NCI-H748 (cell line): Measurements from ENCODE around the gene LCNL1.
A peak's percentile ranks its signal among the peaks of the same experiment; 100 is the strongest.
"Not testable (repeated sequence)": the region's sequence is repeated elsewhere in the genome, so short reads cannot be mapped to it uniquely, and the experiment has no call there.

ENCODE experiments used
- DNase-seq: peaks from one replicate; lab custom pipeline; 2025; ENCODE audit not compliant: unreplicated experiment; lab: John Stamatoyannopoulos, UW

The LCNL1 gene

GRCh38 chr9:137021979-137022661, 39.3 kb downstream of the LCNL1 start:
- DNase-seq, result peak; percentile 84

DNA sequence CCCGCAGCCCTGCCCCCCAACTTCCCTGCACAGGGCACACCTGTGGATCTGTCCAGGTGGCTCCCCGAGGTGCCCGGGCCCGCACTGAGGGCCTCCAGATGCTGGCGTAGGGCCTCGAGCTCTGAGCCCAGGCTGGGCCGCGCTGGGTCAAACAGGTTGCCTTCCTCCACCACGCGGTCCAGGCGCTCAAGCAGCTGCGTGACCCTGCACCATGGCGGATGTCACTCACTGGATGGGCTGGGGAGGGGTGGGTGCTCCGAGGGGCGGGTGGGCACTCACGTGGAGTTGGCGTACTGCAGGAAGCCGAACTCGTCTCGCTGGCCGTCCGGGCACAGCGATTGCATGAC, 39.8 kb downstream of the LCNL1 start:
- no peak for DNase-seq

- no peak for DNase-seq
Measured at GRCh38 chr9:137023157-137023556, 40.4 kb downstream of the LCNL1 start.

- DNase-seq, result no peak
Measured at GRCh38 chr9:137023583-137023991, 40.8 kb downstream of the LCNL1 start.

GRCh38 chr9:137025517-137025966, 42.7 kb downstream of the LCNL1 start:
- peak; percentile 94 for DNase-seq

DNA sequence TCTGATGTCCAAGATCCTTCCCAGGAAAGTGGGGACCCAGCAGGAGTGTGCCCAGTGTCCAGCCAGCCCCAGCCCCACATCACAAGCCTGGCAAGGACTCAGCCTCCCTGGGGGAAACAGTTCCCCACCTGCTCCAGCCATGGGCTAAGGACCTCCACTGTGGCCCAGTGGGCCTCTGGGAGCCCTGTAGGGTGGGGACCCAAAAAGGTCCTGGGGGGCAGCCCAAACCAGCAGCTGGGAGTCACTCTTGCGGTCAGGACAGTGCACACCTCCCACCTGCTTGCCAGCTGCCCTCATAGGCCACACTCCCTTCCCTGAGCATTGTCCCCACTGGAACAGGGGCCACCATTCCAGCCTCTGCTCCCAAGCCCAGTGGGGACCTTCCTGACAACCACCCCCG, 43.6 kb downstream of the LCNL1 start:
- no peak for DNase-seq

GRCh38 chr9:137026828-137027227, 44.0 kb downstream of the LCNL1 start:
- DNase-seq, result no peak

DNA sequence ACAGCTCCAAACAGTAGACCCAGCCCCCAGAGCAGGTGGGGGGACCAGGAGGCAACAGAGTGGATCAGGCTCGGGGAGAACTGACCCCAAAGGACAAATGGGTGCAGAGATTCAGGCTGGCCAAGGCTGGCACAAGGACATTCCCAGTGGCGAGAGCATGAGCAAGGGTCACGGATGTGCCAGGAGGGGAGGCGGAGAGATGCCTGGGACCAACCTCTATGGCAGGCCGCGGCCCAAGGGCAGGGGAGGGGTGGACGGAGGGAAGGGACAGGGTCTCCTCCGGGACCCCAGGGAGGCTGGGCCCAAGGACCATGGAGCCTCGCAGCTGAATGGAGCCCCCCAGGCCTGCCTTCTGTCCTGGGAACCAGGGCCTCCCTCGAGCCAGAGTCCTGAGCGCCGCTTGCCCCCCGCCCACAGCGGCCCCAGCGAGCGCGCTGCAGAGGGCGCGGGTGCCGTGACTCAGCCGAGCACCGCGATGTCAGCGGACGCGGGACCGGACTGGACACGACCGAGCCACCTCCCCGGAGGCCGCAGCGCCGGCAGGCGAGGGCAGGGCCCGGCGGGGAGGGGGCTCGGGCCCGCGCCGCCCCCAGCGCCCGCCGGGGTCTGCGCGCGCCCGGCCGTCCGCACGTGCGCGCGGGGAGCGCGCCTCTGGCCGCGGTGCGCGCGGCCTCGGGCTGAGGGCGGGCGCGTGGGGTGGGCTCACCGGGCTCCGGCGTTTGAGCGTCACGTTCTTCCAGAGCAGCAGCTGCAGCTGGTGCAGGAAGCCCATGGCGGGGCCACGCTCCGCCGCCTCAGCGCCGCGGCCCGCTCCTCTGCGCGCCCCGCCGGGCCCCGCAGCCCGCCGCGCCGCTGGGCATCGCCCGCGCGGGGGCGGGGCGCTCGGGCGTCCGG, 44.8 kb downstream of the LCNL1 start, which contains the start of gene ABCA2:
TSS of gene ABCA2 (minus strand) at position 869 of the 894 bp plus-strand sequence. CDS start at position 772, 97 bp downstream.
- DNase-seq, result peak; percentile 60

- peak; percentile 76 for DNase-seq
Measured at GRCh38 chr9:137028263-137029057, 45.7 kb downstream of the LCNL1 start.

DNA sequence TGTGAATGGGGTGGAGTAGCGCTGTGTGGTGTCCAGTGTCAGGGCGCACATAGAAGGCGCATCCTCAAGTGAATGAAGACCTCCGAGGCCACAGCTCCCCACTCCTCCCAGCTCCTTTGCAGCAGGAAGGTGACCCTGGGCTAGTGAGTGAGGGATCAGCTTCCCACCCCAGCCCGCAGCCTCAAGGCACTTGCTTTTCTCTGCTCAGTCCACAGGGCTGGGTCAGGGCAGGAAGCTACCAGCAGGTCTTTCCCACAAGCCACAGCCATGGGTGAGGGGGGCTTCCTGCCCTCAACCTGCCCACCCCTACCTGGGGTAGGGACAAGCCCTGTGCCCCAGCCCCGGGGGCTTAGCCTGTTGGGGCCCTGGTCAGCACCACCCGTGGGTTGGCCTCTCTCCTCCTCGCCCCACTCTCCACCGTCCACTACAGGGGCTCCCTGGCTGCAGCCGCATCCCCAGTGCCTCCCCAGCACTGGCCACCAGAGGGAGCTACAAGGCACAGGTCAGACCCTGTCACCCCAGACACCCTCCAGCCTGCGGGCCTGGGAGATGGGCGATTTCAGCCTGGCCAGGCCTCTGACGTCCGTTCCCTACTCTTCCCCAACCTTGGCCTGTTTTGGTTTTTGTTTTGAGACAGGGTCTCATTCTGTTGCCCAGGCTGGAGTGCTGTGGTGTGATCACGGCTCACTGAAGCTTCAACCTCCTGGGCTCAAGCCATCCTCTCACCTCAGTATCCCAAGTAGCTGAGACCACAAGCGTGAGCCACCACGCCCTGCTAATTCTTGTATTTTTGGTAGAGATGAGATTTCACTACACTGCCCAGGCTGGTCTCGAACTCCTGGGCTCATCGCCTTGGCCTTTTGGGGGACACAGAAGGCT, 46.5 kb downstream of the LCNL1 start:
- peak; percentile 72 for DNase-seq

DNA sequence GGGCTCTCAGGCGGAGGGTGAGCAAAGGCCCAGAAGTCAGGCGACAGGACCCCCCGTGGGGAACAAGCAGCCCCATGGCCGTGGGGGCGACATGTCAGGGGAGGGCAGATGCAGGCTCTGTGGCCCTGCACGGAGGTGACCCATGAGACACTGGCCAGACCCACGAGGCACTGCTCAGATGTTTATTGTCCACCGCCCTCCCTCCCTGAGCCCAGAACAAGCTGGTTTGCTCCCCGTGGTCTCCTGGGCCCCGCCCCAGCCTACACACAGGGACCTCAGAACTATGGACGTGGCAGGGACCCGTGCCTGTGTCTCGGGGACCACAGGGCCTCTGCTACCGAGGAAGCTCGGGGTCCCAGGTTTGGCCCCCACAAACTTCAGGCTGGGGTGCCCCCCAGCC, 47.2 kb downstream of the LCNL1 start:
- no peak for DNase-seq

- no peak for DNase-seq
Measured at GRCh38 chr9:137030538-137031527, 48.0 kb downstream of the LCNL1 start.

DNA sequence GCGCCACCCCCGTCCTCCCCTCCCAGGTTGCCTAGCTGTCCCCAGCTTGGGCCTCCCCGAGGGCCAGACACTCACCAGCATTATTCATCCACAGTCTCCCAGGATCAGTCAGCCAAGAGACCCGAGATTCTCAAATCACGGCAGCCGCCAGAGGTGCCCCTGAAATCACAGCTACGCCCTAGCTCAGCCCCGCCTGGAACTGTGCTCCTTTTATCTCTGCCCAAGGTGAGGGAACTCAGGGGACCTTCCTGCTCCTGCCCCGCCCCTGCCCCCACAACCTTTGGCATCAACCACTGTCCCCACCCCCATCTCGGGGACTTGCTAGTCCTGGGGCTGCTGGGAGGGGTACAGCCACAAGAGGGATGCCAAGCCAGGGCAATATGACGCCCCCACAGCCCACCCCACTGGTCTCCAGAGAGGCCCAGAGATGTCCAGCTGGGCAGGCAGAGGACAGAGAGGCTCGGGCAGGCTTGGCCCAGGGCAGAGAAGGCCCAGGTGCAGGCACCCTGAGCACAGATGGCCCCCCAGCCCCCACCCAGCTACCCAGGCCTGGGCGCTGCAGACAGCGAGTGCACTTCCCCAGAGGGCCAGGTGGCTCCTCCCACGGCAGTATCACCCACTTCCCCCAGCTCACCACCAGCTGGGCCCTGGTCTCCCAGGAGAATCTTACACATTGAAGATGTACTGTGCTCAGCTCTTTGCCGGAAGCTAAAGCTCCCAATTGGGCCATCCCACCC, 49.3 kb downstream of the LCNL1 start, which contains the start of gene FUT7:
TSS of gene FUT7 (minus strand) at position 185 of the 737 bp plus-strand sequence. CDS start at position 88, 97 bp downstream.
- no peak for DNase-seq

DNA sequence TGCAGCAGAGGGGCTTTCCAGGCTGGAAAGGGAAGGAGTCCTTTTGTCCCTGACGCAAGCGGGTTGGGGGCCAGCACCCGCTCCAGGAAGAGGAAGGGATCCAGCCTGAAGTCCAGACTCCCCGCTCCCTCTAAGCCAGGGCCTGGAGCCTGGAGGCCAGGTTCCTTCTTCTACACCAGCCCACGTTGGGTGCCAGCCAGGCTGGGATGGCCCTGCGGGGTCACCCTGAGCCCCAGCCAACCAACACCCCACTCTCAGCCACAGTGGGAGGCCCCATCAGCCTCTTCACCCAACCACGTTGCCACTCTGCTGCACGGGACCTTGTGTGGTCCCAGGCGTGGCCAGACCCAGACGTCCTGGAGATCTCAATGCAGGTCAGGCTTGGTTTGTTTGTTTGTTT, 50.1 kb downstream of the LCNL1 start:
- DNase-seq, result no peak

DNA sequence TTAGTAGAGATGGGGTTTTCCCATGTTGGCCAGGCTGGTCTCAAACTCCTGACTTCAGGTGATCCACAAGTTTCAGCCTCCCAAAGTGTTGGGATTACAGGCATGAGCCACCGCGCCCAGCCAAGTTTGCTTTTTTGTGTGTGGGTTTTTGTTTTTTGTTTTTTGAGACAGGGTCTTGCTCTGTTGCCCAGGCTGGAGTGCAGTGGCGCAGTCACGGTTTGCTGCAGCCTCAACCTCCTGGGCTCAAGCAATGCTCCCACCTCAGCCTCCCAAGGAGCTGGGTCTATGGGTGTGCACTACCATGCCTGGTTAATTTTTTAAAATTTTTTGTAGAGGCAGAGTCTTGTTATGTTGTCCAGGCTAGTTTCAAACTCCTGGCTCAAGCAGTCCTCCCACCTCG, 50.7 kb downstream of the LCNL1 start:
- not testable (repeated sequence) for DNase-seq

- peak; percentile 34 for DNase-seq
Measured at GRCh38 chr9:137034039-137034708, 51.4 kb downstream of the LCNL1 start.

DNA sequence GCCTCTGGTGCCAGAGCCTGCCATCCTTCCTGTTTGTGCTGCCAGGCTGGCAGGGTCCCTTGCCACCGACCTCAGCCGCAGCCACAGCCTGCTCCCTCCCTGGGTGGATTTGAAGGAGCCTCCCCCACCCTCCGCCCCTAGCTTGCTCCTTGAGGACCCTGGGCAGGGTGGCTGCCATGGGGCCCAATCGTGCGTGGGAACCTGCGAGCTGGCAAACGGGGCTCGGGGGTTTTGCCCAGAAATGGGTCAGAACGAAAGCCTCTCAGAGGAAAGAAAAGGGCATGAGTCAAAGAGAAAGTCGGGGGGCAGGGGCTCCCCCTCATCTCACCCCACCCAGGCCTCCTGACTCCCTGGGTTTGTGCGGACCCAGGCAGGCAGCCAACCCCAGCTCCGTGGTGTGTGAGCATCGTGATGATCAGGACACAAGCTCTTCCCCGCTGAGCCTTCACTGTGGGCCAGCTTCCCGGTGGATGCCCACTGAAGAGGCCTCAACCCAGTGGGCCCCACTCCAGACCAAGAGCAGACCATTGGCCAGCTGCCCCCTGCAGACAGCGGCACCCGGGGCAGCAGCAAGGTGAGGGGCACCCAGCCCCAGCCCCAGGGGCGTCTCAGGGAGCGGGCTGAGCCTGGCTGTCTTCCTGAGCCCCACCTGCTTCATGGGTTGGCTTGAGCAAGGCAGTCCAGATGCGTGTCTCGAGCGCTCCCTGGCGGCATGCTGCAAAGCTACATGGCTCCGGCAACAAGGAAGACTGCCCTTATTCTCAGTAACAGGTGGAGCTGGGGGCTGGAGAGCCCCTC, 52.1 kb downstream of the LCNL1 start:
- peak; percentile 88 for DNase-seq
